Lower leg skin (tissue), 4 donors: Measurements from ENCODE around the gene MOXD1. TPM values are rescaled to one million over a fixed set of nuclear protein-coding genes. Genes with fewer than 3 reads are reported as not detected.

Source experiments
- DNase-seq, 2 donors: peaks; one replicate each; pipeline ENCODE4 v3.0.0-alpha.2; 2019; ENCODE audit warnings: low spot score in 2 of 2
- H3K4me3 ChIP-seq: fragments of 200-600 bp; sonication (generic); 2 replicates; pipeline ENCODE4 v1.5.1; 2017; ENCODE audit warnings: mild to moderate bottlenecking, low read depth; ENCODE audit not compliant: poor library complexity, severe bottlenecking
- CTCF ChIP-seq, 3 donors: fragments of 450-650 bp; IDR thresholded peaks; one replicate each; pipeline ENCODE4 v1.5.1; 2016; ENCODE audit warnings: antibody characterized with exemption in 3 of 3, mild to moderate bottlenecking in 3 of 3, moderate library complexity in 2 of 3
- POLR2A ChIP-seq, 2 donors: fragments of 450-650 bp; IDR thresholded peaks; one replicate each; pipeline ENCODE4 v1.6.1; 2016 to 2017; ENCODE audit warnings: antibody characterized with exemption in 2 of 2, mild to moderate bottlenecking in 1 of 2, moderate library complexity in 1 of 2
- WGBS, 2 donors: methylation state at CpG; one replicate each; pipeline ENCODE4 v1.1.5; 2018; 5-methylcytosine and 5-hydroxymethylcytosine counted together
- intact Hi-C: fragments of 100-400 bp; cut with DNase I; formaldehyde crosslinking; loops from one replicate; pipeline ENCODE4 v1.15.0; 2023; ENCODE audit warnings: low total_unique reads
- total RNA-seq, 4 donors: library from RNA; depleted of rRNA; stranded (reverse); fragments of >200 nt; gene quantifications; one replicate each; pipeline ENCODE4 v1.1.0, GENCODE V29; 2016

MOXD1 gene
- total RNA-seq, 4 donors from 2014 or later: 12.8 to 17.8 (median 13.9) TPM

GRCh38 chr6:132430110-132430509 lies 28.8 kb upstream of the MOXD1 start:
- H3K4me3 ChIP-seq: no peak overlapping the region
- no peak for DNase-seq
- 64 to 69% methylated on average over 2 of the region's 2 CpGs for WGBS, 2 donors
- intact Hi-C loops: no loop called here
- no peak for TF ChIP-seq POLR2A (IDR thresholded peaks at IDR 0.05)
- TF ChIP-seq CTCF (IDR thresholded peaks at IDR 0.05): no peak

- H3K4me3 ChIP-seq: no peak overlapping the region
- DNase-seq: no peak
- intact Hi-C loops: no loop called here
- TF ChIP-seq POLR2A (IDR thresholded peaks at IDR 0.05) (no peak), CTCF (IDR thresholded peaks at IDR 0.05) (no peak)
- 90 to 91% methylated on average over 4 to 5 of the region's 5 CpGs for WGBS, 2 donors
These were observed 23.9 kb upstream of the MOXD1 start for GRCh38 chr6:132425176-132425575.

GRCh38 chr6:132423839-132424238 lies 22.6 kb upstream of the MOXD1 start:
- intact Hi-C loops: no loop called here
- H3K4me3 ChIP-seq: no peak overlapping the region
- no peak for DNase-seq
- TF ChIP-seq CTCF (IDR thresholded peaks at IDR 0.05) (no peak), POLR2A (IDR thresholded peaks at IDR 0.05) (no peak)
- 93 to 97% methylated on average over 3 of the region's 3 CpGs for WGBS, 2 donors

GRCh38 chr6:132418235-132418965 lies 17.1 kb upstream of the MOXD1 start:
- TF ChIP-seq POLR2A (IDR thresholded peaks at IDR 0.05) (no peak), CTCF (IDR thresholded peaks at IDR 0.05) (no peak)
- no peak overlapping the region for H3K4me3 ChIP-seq
- no peak for DNase-seq
- intact Hi-C loops: no loop called here
- WGBS, 2 donors: 71 to 76% methylated on average over 6 of the region's 6 CpGs

GRCh38 chr6:132414761-132415160 lies 13.5 kb upstream of the MOXD1 start:
- intact Hi-C loops: no loop called here
- H3K4me3 ChIP-seq: no peak overlapping the region
- DNase-seq: no peak
- TF ChIP-seq CTCF (IDR thresholded peaks at IDR 0.05): no peak
- no peak for TF ChIP-seq POLR2A (IDR thresholded peaks at IDR 0.05)
- 69 to 82% methylated on average over 5 of the region's 5 CpGs for WGBS, 2 donors

GRCh38 chr6:132414322-132414721 lies 13.0 kb upstream of the MOXD1 start:
- no peak overlapping the region for H3K4me3 ChIP-seq
- TF ChIP-seq POLR2A (IDR thresholded peaks at IDR 0.05) (no peak), CTCF (IDR thresholded peaks at IDR 0.05) (no peak)
- 42 to 56% methylated on average over 6 of the region's 6 CpGs for WGBS, 2 donors
- intact Hi-C loops: no loop called here
- DNase-seq: no peak
